PC-3 (cell line): ENCODE data around the gene MINDY4B. TPM values are rescaled to one million over a fixed set of nuclear protein-coding genes. Genes with fewer than 3 reads are reported as not detected.

Experiments used
- ATAC-seq: fragments of 200-7000 bp; cut with Tn5 transposase; 2 replicates; pipeline ENCODE4 v1.9.1; 2020; ENCODE audit warnings: mild to moderate bottlenecking, moderate library complexity
- BruUV-seq: library from RNA; stranded (reverse); fragments of 400-500 nt; replicated peaks from 2 replicates; lab custom pipeline; 2021; lab: Mats Ljungman, UMichigan
- CTCF ChIA-PET: fragments of 300-600 bp; sonication (Branson Sonifier 250); formaldehyde crosslinking; loops from one replicate; lab custom pipeline; 2022; ENCODE audit warnings: antibody characterized with exemption; lab: Charles Lee
- POLR2A ChIA-PET: fragments of 300-600 bp; sonication (Branson Sonifier 250); formaldehyde crosslinking; loops from one replicate; lab custom pipeline; 2022; ENCODE audit warnings: antibody characterized with exemption; ENCODE audit not compliant: unreplicated experiment; lab: Charles Lee
- DNase-seq: peaks from one replicate; pipeline ENCODE4 v3.0.0-alpha.2; 2015
- H2AFZ ChIP-seq: fragments of 300-600 bp; sonication (generic); 2 replicates; pipeline ENCODE4 v1.6.0; 2016; ENCODE audit warnings: antibody characterized with exemption, low read length
- H3F3A ChIP-seq: fragments of 300-600 bp; sonication (generic); one replicate; pipeline ENCODE4 v1.6.0; 2017; ENCODE audit warnings: antibody characterized with exemption, low read length, control low read depth, mild to moderate bottlenecking; ENCODE audit not compliant: unreplicated experiment
- H3K27ac ChIP-seq: fragments of 300-600 bp; sonication (generic); 2 replicates; pipeline ENCODE4 v1.5.1; 2016; ENCODE audit warnings: mild to moderate bottlenecking, low read length
- H3K27me3 ChIP-seq: fragments of 300-600 bp; sonication (generic); 2 replicates; pipeline ENCODE4 v1.6.1; 2016; ENCODE audit warnings: low read length, mixed read lengths
- H3K36me3 ChIP-seq: fragments of 300-600 bp; sonication (generic); 2 replicates; pipeline ENCODE4 v1.6.1; 2016; ENCODE audit warnings: low read depth, mixed run types, low read length, mixed read lengths
- H3K4me1 ChIP-seq: fragments of 300-600 bp; sonication (generic); 2 replicates; pipeline ENCODE4 v1.5.1; 2016; ENCODE audit warnings: low read length; ENCODE audit not compliant: insufficient read depth
- H3K4me2 ChIP-seq: fragments of 300-600 bp; sonication (generic); 2 replicates; pipeline ENCODE4 v1.6.0; 2016; ENCODE audit warnings: low read length
- H3K4me3 ChIP-seq: fragments of 300-600 bp; sonication (generic); 2 replicates; pipeline ENCODE4 v1.5.1; 2016; ENCODE audit warnings: mild to moderate bottlenecking, low read length, mixed read lengths
- H3K79me2 ChIP-seq: fragments of 300-600 bp; sonication (generic); 2 replicates; pipeline ENCODE4 v1.6.1; 2017; ENCODE audit warnings: low read length, mixed read lengths
- H3K9ac ChIP-seq: fragments of 300-600 bp; sonication (generic); 2 replicates; pipeline ENCODE4 v1.6.0; 2016; ENCODE audit warnings: mild to moderate bottlenecking, low read length
- H3K9me2 ChIP-seq: fragments of 300-600 bp; sonication (generic); replicated peaks from 2 replicates; pipeline ENCODE4 v1.6.1; 2016; ENCODE audit warnings: mixed run types, low read length, mixed read lengths
- H3K9me3 ChIP-seq: fragments of 300-600 bp; sonication (generic); 2 replicates; pipeline ENCODE4 v1.6.1; 2016; ENCODE audit warnings: low read length, mixed read lengths
- H4K20me1 ChIP-seq: fragments of 300-600 bp; sonication (generic); 2 replicates; pipeline ENCODE4 v1.6.1; 2016; ENCODE audit warnings: low read length, mixed read lengths
- CTCF ChIP-seq: fragments of 300-600 bp; sonication (generic); conservative IDR thresholded peaks from 2 replicates; pipeline ENCODE4 v1.5.1; 2017; ENCODE audit warnings: antibody characterized with exemption, low read depth, mild to moderate bottlenecking, low read length
- EZH2 ChIP-seq: fragments of 300-600 bp; sonication (generic); IDR thresholded peaks from one replicate; pipeline ENCODE4 v1.6.1; 2017; ENCODE audit warnings: antibody characterized with exemption, mild to moderate bottlenecking, low read length; ENCODE audit not compliant: unreplicated experiment
- EZH2phosphoT487 ChIP-seq: fragments of 300-600 bp; sonication (generic); IDR thresholded peaks from 2 replicates; pipeline ENCODE4 v1.6.1; 2018; ENCODE audit warnings: mild to moderate bottlenecking, antibody characterized with exemption, low read length, borderline replicate concordance
- intact Hi-C: fragments of 100-400 bp; cut with micrococcal nuclease; formaldehyde crosslinking; loops from 2 replicates; pipeline ENCODE4 v1.9.0; 2023
- total RNA-seq: library from RNA; depleted of rRNA; stranded (reverse); fragments of >200 nt; gene quantifications from 2 replicates; pipeline ENCODE4 v1.2.3, GENCODE V29; 2014

MINDY4B gene
- total RNA-seq, 1 experiment from 2014 or later: not detected

- H3F3A ChIP-seq: no peaks in the 10 kb centered on the region
- ChIA-PET POLR2A (no interaction called here), CTCF (no interaction called here)
- no peaks in the 10 kb centered on the region for H3K9me3 ChIP-seq
- peaks cover 83% of the 10 kb centered on the region for H3K27me3 ChIP-seq
- no peak for DNase-seq
- intact Hi-C loops: no loop called here
- H3K9me2 ChIP-seq: no peaks in the 10 kb centered on the region
- H2AFZ ChIP-seq: no peak overlapping the region
- no peaks in the 10 kb centered on the region for H3K79me2 ChIP-seq
- H3K4me2 ChIP-seq: no peak overlapping the region
- TF ChIP-seq EZH2: no peak
- TF ChIP-seq EZH2phosphoT487: no peak
- TF ChIP-seq CTCF: no peak
- H3K4me3 ChIP-seq: no peak overlapping the region
- no peaks in the 10 kb centered on the region for H4K20me1 ChIP-seq
- BruUV-seq: no TSS peak
- H3K36me3 ChIP-seq: no peaks in the 10 kb centered on the region
- H3K4me1 ChIP-seq: no peaks in the 10 kb centered on the region
- no peak for ATAC-seq
- no peak overlapping the region for H3K27ac ChIP-seq
- no peak overlapping the region for H3K9ac ChIP-seq
Measured at GRCh38 chr3:150897592-150897991, 7.6 kb downstream of the MINDY4B start.

- ChIA-PET POLR2A (no interaction called here), CTCF (no interaction called here)
- Histone ChIP-seq H2AFZ (no peak overlapping the region), H3K9me3 (no peaks in the 10 kb centered on the region), H3F3A (no peaks in the 10 kb centered on the region), H4K20me1 (no peaks in the 10 kb centered on the region), H3K79me2 (no peaks in the 10 kb centered on the region), H3K27ac (no peak overlapping the region), H3K9ac (no peak overlapping the region), H3K4me2 (no peak overlapping the region), H3K27me3 (peaks cover 67% of the 10 kb centered on the region), H3K4me3 (no peak overlapping the region), H3K36me3 (no peaks in the 10 kb centered on the region), H3K9me2 (no peaks in the 10 kb centered on the region), H3K4me1 (no peaks in the 10 kb centered on the region)
- BruUV-seq: no TSS peak
- intact Hi-C loops: no loop called here
- no peak for TF ChIP-seq EZH2
- no peak for TF ChIP-seq CTCF
- no peak for TF ChIP-seq EZH2phosphoT487
- no peak for DNase-seq
- ATAC-seq: no peak
Measured at GRCh38 chr3:150890831-150891230, 14.4 kb downstream of the MINDY4B start.

GRCh38 chr3:150890295-150890694 is 14.9 kb downstream of the MINDY4B start:
- Histone ChIP-seq H3K27me3 (peaks cover 67% of the 10 kb centered on the region), H3K4me3 (no peak overlapping the region), H3K9ac (no peak overlapping the region), H3K9me2 (no peaks in the 10 kb centered on the region), H2AFZ (no peak overlapping the region), H3K27ac (no peak overlapping the region), H3K4me1 (no peaks in the 10 kb centered on the region), H4K20me1 (no peaks in the 10 kb centered on the region), H3K9me3 (no peaks in the 10 kb centered on the region), H3F3A (no peaks in the 10 kb centered on the region), H3K36me3 (no peaks in the 10 kb centered on the region), H3K4me2 (no peak overlapping the region), H3K79me2 (no peaks in the 10 kb centered on the region)
- TF ChIP-seq EZH2phosphoT487 (no peak), EZH2 (no peak), CTCF (no peak)
- ATAC-seq (no peak), DNase-seq (no peak)
- ChIA-PET POLR2A (no interaction called here), CTCF (no interaction called here)
- intact Hi-C loops: no loop called here
- BruUV-seq: no TSS peak
